ENCODE results near the gene C14orf119.
A peak's percentile ranks its signal among the peaks of the same experiment; 100 is the strongest.

C14orf119 gene

DNA sequence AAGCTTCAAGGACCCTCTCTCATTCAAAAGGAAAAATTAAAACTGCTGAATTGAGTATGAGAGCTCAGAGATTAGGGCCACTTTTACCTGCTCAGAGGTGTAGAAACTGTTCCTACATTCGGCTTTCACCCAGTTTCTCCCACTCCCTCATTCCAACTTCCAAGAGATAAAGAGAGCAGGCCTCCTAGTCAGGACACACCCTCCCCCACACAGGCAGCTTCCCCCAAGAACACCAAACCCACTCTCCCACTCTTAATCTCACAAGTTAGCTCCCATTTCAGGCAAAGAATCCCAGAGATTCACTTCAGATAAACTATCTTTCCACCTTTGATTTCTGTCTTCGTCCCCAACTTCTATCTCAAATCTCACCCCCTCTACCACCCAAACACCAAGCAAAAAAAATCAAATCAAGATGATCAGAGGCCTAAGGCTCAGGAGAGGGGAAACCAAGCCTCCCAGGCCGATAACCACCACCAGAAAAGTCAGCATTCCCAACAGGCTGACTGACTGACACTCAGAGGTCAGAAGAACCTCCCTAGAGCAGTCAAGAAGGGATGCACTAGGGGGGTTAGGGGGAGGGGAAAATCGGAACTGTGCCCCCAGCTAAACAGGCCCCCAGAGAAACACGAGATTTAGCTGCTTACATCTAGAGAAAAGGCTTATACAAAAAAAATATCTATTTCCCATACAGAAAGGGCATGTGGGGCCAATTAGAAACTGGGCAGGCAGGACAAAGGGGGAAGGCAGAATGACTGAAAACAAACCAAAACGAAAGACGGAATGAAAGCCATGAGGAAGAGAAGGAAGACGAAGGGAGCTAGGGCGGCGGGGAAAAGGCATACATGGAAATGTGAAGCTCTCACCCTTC is 24.8 kb upstream of the C14orf119 start:
- H3K27me3 Mint-ChIP-seq, result no peaks in the 10 kb centered on the region
- peaks cover 94% of the 10 kb centered on the region for H3K36me3 Mint-ChIP-seq (ENCODE audit: low read depth)
- H3K9me3 Mint-ChIP-seq, result no peaks in the 10 kb centered on the region
- no peak for DNase-seq
- H3K27ac Mint-ChIP-seq, result peak overlapping the region; percentile 97
- peak overlapping the region; percentile 98 for H3K4me3 Mint-ChIP-seq
- H3K4me1 Mint-ChIP-seq (ENCODE audit: low read depth), result peaks cover 43% of the 10 kb centered on the region

DNA sequence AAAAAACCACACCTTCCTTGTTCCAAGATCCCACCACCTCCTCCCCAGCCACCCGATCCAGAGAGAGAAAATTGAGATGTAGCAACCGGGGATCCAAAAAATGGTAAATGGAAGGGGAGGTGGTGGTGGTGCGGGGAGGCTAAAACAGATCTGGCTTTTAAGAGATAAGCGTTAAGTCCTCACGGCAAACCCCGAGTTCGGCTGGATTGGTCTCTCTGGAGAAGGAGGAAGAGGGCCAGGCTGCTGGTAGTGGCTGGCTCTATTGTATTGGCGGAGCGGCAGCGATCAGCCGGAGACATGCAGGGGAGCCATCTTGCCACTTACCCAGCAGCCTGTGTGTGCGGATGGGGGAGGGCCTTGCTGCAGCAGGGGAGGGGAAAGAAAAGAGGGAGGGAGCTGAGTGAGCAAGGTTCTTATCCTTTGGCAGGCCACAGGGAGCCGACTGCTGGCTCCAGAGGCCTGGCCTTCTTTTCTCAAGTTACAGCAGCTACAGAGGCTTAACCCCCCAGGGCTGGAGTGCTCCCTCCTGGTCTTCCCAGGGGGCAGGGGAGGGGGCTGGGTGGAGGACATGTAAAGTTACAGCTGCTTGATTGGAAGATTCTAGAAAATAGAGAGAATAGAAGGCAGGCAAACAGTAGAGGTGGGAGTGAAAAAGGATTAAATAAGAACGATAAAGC is 23.9 kb upstream of the C14orf119 start:
- H3K4me3 Mint-ChIP-seq, result peak overlapping the region; percentile 98
- peak; percentile 85 for DNase-seq
- H3K36me3 Mint-ChIP-seq (ENCODE audit: low read depth), result peaks cover 94% of the 10 kb centered on the region
- peaks cover 38% of the 10 kb centered on the region for H3K4me1 Mint-ChIP-seq (ENCODE audit: low read depth)
- peak overlapping the region; percentile 97 for H3K27ac Mint-ChIP-seq
- no peaks in the 10 kb centered on the region for H3K27me3 Mint-ChIP-seq
- no peaks in the 10 kb centered on the region for H3K9me3 Mint-ChIP-seq

DNA sequence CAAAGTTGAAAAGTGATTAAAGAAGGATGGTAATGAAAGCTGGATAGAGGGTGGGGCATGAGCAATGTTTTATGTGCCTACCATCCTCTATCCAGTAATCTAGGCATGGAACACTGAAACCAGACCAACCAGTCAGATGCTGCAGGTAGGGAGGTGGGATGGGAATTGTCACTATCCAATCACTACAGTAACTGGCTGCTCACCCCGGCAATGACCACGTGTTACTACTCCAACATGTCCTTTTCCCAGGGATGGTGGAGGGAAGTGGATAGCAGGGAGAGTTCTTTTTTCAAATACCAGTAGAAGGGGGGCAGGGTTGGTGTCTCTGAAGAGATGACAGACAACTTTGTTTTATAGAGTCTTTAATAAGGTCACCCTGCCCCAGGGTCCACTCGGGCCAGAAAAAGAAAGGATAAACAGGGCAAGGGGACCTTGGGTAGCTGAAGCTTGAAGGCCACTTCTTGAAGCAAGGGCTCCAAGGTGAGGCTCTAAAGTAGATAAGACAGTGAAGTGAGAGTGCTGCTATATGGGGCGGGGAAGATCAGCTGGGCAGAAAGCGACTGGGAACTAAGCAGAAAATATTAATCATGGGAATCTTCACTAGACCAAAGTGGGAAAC is 23.3 kb upstream of the C14orf119 start:
- no peak for DNase-seq
- Mint-ChIP-seq H3K36me3 (ENCODE audit: low read depth) (peaks cover 94% of the 10 kb centered on the region), H3K27me3 (no peaks in the 10 kb centered on the region), H3K4me1 (ENCODE audit: low read depth) (peaks cover 38% of the 10 kb centered on the region), H3K9me3 (no peaks in the 10 kb centered on the region), H3K27ac (peak overlapping the region; percentile 97), H3K4me3 (peak overlapping the region; percentile 98)

DNA sequence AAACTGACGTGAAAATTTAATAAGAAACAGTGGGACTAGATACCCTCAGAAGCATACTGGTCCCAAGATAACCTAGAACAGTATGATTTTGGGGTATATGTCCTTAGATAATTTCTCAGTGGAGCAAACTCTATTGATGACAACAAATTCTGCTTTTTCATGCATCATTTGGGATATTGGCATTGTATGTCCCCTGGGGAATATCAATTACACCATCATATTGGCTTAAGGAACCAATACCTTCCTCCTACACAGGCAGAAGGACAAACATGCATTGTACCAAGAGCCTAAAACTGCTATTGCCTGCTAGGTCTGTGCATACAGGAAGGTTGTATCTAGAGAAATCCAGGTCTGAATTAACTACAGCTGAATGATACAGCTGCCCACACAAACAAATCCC is 20.4 kb upstream of the C14orf119 start:
- Mint-ChIP-seq H3K4me1 (ENCODE audit: low read depth) (peaks cover 29% of the 10 kb centered on the region), H3K9me3 (no peaks in the 10 kb centered on the region), H3K36me3 (ENCODE audit: low read depth) (peaks cover 98% of the 10 kb centered on the region), H3K27ac (no peak overlapping the region), H3K27me3 (no peaks in the 10 kb centered on the region), H3K4me3 (no peak overlapping the region)
- no peak for DNase-seq

DNA sequence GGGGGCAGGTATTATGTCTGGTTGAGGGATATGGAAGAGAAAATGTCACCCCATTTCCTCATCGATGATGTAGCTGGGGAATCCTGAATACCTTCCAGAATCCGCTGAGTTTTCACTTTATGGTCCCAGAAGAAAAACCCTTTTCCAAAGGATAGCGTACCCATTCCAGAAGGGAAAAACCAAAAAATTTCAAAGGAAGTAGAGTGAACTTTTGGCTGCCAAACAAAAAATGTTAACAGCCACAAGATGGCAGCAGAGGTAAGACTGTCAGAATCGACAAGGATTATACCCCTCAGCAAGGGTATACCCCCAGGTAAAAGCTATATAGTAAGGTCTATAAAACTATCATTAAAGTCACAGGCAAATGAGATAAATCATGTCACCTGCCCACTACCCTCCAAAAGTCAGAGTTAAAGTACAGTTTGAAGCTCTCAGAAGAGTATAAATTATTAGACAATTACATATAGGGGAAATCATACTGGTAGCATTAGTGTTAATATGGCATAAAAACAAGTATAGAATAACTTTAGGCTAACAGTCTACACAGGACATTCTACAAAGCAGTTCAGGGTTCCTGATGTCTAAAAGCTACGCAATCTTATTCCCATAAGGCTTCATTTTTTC is 18.4 kb upstream of the C14orf119 start:
- Mint-ChIP-seq H3K4me3 (no peak overlapping the region), H3K9me3 (no peaks in the 10 kb centered on the region), H3K4me1 (ENCODE audit: low read depth) (peaks cover 16% of the 10 kb centered on the region), H3K27ac (peak overlapping the region; percentile 23), H3K27me3 (no peaks in the 10 kb centered on the region), H3K36me3 (ENCODE audit: low read depth) (peaks cover 98% of the 10 kb centered on the region)
- DNase-seq, result no peak

DNA sequence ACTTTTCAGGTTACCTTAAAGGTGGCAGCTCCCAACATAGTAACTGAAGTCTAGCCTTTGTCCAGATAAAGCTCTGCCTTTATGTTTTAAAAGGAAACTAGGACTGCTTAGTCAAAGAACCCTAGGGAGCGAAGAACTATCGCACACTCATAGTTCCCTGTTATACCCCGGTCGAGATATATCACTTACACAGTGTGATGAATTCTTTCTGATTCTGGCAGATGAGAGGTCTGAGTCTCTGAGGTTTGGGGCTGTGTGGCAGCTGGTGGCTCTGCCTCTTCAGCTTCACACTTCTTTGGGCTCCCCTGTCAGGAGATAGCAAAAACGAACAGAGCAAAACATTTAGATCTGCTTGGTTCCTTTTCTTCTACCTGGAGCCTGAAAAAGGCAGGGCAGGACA is 17.3 kb upstream of the C14orf119 start:
- Mint-ChIP-seq H3K27me3 (no peaks in the 10 kb centered on the region), H3K36me3 (ENCODE audit: low read depth) (peaks cover 96% of the 10 kb centered on the region), H3K9me3 (no peaks in the 10 kb centered on the region), H3K4me3 (no peak overlapping the region), H3K4me1 (ENCODE audit: low read depth) (peaks cover 8% of the 10 kb centered on the region), H3K27ac (peak overlapping the region; percentile 81)
- no peak for DNase-seq

DNA sequence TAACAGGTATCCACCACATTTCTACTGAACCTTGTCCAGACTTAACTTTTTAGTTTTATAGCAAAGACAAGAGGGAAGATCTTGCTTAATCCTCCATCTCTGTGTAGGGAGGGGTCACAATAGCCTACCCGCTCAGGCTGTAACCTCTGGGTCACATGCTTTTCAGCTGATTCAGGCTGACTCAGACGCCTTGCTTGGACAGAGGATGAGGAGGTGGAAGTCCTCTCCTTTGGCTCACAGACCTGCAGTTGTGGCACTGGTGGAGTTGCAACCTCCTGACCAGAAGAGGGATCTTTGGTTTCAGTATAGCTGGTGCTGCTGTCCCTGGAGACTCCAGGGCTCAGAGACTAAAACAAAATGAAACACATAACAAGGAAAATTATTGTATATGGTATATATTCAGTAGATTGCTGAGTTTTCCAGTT is 16.6 kb upstream of the C14orf119 start:
- no peaks in the 10 kb centered on the region for H3K27me3 Mint-ChIP-seq
- no peak overlapping the region for H3K4me3 Mint-ChIP-seq
- H3K27ac Mint-ChIP-seq, result peak overlapping the region; percentile 81
- no peaks in the 10 kb centered on the region for H3K9me3 Mint-ChIP-seq
- no peak for DNase-seq
- peaks cover 8% of the 10 kb centered on the region for H3K4me1 Mint-ChIP-seq (ENCODE audit: low read depth)
- H3K36me3 Mint-ChIP-seq (ENCODE audit: low read depth), result peaks cover 96% of the 10 kb centered on the region

DNA sequence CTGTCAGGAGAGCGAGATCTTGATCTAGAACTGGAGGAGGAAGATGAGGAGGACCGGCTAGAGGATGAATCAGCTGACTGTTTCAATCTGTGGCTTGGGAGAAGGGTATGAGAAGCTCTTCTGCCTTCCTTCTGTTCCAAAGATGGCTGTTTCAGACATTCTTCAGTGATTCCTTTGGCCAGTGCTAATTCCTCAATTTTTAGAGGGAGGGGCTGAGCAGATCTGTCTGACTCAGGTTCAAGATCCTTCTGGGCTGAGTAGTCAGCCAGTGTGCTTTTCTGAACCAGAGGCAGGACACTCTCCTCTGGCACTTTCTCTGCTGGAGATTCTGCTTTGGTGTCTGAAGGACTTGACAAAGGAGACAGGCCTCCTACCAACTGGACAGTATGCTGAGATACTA is 15.6 kb upstream of the C14orf119 start:
- Mint-ChIP-seq H3K4me3 (no peak overlapping the region), H3K4me1 (ENCODE audit: low read depth) (peaks cover 11% of the 10 kb centered on the region), H3K27ac (peak overlapping the region; percentile 81), H3K27me3 (no peaks in the 10 kb centered on the region), H3K36me3 (ENCODE audit: low read depth) (peaks cover 93% of the 10 kb centered on the region), H3K9me3 (no peaks in the 10 kb centered on the region)
- DNase-seq, result no peak

DNA sequence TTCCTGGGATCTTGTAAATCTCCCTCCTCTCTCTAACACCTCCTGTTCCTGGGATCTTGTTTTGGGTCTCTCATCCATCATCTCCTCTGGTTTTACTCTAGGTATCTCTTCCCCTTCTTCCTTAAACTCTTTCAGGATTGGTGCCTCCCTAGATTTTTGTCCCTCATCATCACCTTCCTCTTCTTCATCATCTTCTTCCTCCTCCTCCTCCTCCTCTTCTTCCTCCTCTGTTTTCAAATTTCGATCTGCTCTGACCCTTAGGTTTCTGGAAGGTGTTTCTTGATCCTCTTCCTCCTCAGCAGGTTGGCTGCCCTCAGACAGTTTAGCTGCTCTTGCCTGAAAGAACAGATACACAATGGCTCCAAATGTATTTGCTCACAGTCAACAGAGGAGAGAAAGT is 14.8 kb upstream of the C14orf119 start:
- Mint-ChIP-seq H3K27ac (peak overlapping the region; percentile 81), H3K4me1 (ENCODE audit: low read depth) (peaks cover 18% of the 10 kb centered on the region), H3K27me3 (no peaks in the 10 kb centered on the region), H3K4me3 (no peak overlapping the region), H3K36me3 (ENCODE audit: low read depth) (peaks cover 93% of the 10 kb centered on the region), H3K9me3 (no peaks in the 10 kb centered on the region)
- DNase-seq, result no peak

DNA sequence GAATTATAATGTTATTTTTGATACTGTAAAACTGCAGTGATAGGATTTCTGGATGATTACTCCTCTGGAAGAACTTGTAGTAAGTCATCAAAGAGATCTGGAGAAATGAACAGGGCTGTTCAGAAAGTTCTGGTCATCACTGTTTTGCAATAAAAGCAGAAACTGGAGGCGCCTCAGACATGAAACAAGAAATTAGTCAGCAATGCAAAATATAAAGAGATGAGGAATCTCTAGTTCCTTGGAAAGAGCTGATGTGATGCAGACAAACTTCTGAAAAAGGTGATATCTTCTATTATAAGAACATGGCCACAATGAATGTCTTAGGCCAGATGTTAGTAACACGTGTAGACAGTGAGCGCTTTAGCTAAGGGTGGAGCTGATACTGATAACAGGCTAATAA is 9.8 kb upstream of the C14orf119 start:
- Mint-ChIP-seq H3K36me3 (ENCODE audit: low read depth) (peaks cover 93% of the 10 kb centered on the region), H3K27me3 (no peaks in the 10 kb centered on the region), H3K4me1 (ENCODE audit: low read depth) (peaks cover 49% of the 10 kb centered on the region), H3K4me3 (peak overlapping the region; percentile 11), H3K27ac (peak overlapping the region; percentile 89), H3K9me3 (no peaks in the 10 kb centered on the region)
- DNase-seq, result no peak

DNA sequence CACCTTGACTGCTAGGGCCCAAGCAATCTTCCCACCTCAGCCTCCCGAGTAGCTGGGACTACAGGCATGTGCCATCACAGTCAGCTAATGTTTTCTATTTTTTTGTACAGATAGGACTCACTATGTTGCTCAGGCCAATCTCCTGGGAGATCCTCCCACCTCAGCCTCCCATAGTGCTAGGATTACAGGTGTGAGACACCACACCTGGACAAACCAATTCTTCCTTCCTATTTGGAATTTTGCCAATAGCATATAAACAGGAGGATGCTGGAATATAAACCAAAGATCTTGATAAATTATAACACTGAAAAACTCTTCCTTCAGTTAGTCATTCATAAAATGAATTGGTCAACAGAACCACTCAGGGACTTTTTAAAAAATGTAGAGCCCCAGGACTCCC is 8.7 kb upstream of the C14orf119 start:
- Mint-ChIP-seq H3K9me3 (no peaks in the 10 kb centered on the region), H3K4me1 (ENCODE audit: low read depth) (peaks cover 51% of the 10 kb centered on the region)

DNA sequence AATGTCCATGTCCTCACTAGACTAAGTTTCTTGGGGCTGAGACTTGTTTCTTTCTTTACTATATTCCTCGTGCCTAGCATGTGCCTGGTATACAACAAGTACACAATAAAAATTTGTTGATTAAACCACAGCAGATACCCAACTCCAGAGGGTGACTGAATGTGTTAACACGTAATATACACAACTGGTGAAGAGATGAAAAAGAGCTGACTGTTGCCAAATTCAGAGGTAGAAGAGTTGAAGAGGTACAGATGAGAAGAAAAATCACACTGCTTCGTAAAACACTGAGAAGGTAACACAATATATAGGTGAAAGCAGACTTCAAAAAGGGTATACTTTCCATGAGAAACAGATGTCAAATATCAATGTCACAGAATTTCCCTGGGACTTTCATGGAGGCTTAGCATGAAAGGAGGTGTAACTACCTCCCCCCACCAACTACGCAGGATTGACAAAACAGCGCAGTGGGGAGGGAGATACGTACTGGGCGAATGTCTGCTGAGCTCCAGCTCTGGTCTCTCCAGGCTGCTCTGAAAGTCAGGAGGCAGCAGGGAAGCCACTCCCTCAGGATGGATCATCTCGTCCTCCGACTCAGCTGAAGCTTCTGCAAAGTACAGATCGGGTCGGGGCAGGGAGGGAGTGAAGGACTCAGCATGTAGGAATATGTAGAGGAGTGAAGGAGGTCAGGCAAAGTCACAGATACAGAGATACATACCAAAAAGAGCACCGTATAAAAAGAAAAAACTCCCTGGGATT is 5.6 kb upstream of the C14orf119 start:
- no peak for DNase-seq
- H3K9me3 Mint-ChIP-seq, result no peaks in the 10 kb centered on the region
- no peak overlapping the region for H3K4me3 Mint-ChIP-seq
- H3K36me3 Mint-ChIP-seq (ENCODE audit: low read depth), result peaks cover 85% of the 10 kb centered on the region
- H3K27ac Mint-ChIP-seq, result peak overlapping the region; percentile 76
- H3K4me1 Mint-ChIP-seq (ENCODE audit: low read depth), result peaks cover 71% of the 10 kb centered on the region
- H3K27me3 Mint-ChIP-seq, result no peaks in the 10 kb centered on the region

More for the DNA sequence above, 8.7 kb upstream of the C14orf119 start:
- Mint-ChIP-seq H3K27me3 (no peaks in the 10 kb centered on the region), H3K27ac (peak overlapping the region; percentile 89), H3K4me3 (no peak overlapping the region), H3K36me3 (ENCODE audit: low read depth) (peaks cover 90% of the 10 kb centered on the region)
- DNase-seq, result no peak

DNA sequence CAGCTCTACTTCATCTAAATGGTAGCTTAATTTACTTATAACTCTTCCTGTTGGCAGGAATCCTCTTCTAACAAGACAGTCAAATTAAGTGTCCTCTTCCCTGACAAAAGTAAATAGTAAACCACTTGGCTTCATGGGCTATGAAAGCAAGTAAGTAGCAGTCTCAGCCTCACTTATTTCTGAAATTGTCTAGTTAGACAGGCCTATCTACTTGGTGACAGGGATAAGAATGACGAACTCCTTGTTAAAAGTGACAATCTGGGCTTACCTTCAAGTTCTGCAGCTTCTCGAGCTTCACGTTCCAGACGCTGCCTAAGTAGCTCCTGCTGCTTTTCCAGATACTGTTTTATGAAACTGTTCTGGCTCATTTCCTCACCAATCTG is 5.1 kb upstream of the C14orf119 start:
- no peak overlapping the region for H3K4me3 Mint-ChIP-seq
- DNase-seq, result no peak
- H3K27me3 Mint-ChIP-seq, result no peaks in the 10 kb centered on the region
- peaks cover 80% of the 10 kb centered on the region for H3K36me3 Mint-ChIP-seq (ENCODE audit: low read depth)
- H3K9me3 Mint-ChIP-seq, result no peaks in the 10 kb centered on the region
- H3K27ac Mint-ChIP-seq, result peak overlapping the region; percentile 76
- H3K4me1 Mint-ChIP-seq (ENCODE audit: low read depth), result peaks cover 66% of the 10 kb centered on the region

Measured in activated T-cell treated with anti-CD3 and anti-CD28 coated beads, Interleukin-2, amount 50 U/mL, for 24 hours (primary cell).